C4-2B (cell line): ENCODE data around the gene TLE3.

Source experiments
- H3K27ac ChIP-seq: fragments of 450-650 bp; 2 replicates; pipeline ENCODE4 v1.5.1; 2017
- CTCF ChIP-seq: fragments of 450-650 bp; conservative IDR thresholded peaks from 2 replicates; pipeline ENCODE4 v1.5.1; 2017; ENCODE audit warnings: mild to moderate bottlenecking
- ZFX ChIP-seq: fragments of 450-650 bp; IDR thresholded peaks from 2 replicates; pipeline ENCODE4 v1.6.1; 2017

The TLE3 gene

DNA sequence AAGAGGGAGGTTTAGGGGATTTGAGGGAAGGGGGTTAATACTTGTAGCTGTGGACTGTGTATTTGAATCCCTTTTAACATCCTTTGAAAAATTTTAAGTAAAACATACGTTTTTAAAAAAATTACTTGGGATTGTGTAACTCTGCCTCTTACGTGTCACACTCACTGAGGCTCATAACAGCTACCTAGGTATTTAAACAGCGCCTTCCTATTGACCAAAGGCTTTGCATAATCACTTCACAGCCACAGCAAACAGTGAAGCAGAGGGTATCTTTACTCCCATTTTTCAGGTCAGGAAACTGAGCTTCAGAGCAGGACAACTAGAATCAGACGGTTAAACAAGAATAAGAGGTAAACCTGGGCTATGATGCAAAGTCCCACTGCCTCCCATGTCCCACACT, 95.9 kb downstream of the TLE3 start:
- TF ChIP-seq ZFX (no peak), CTCF (no peak)
- H3K27ac ChIP-seq = no peak overlapping the region

GRCh38 chr15:69999392-70000085, 98.2 kb downstream of the TLE3 start:
- TF ChIP-seq ZFX = no peak
- TF ChIP-seq CTCF = no peak
- H3K27ac ChIP-seq = no peak overlapping the region

DNA sequence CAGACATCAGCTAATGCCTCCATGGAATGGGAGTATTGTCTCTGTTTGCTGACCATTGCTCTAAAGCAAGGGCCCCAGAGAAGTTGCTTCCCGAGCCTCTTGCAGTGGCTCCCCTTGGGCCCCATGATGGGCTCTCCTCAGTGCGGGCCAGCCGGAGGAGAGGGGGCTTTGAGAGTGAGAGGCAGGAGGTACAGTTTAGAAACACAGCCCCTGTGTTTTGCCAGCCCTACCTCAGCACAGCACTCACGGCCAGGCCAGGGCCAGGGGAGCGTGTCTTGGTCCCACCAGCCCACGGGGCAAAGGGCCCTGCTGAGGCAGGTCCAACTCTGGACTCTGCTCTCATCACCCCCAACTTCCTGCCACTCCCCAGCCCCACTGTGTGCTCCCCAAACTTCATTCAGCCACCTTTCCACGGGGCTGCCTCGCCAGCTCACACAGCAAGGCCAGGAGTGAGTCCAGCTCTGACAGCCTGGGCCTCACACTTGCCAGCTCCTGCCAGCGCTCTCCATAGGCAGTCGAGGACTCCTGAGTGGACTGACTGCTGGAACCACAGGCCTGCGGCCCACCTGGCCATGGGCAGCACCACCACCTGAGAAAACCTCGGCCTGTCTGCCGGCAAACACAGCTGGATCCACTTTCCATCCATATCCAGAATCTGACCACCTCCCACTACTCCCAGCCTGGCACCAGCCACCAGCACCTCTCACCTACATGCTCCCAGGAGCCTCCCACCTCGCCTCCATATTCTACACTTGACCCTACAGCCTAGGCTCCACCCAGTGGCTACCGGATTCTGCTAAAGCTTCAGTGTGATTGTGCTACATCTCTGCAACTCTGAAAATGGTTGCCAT, 99.0 kb downstream of the TLE3 start:
- H3K27ac ChIP-seq = peak overlapping the region; percentile 60; the same call in 1 of the 2 replicates
- no peak for TF ChIP-seq CTCF
- no peak for TF ChIP-seq ZFX

DNA sequence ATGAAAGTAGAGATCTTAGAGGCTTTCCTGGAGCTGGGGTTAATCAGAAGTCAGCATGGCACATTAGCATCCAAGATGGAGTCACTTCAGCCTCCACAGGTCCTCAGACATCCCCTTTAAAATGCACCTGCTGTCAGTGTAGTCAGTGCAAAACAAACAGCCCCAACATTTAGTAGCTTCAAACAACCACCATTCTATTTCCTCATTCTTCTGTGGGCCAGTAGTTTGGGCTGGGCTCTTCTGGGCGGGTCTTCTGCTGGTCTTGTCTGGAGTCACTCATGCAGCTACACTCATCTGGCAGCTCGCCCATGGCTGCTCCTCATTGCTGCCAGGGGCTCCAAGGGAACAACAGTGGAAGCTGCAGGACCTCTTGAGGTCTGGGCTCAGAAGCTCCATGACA, 99.9 kb downstream of the TLE3 start:
- H3K27ac ChIP-seq = peak overlapping the region; percentile 60

More for the DNA sequence above, 99.9 kb downstream of the TLE3 start:
- TF ChIP-seq ZFX (no peak), CTCF (no peak)
